Measurements from ENCODE around the gene FBXL3.

FBXL3 gene

DNA sequence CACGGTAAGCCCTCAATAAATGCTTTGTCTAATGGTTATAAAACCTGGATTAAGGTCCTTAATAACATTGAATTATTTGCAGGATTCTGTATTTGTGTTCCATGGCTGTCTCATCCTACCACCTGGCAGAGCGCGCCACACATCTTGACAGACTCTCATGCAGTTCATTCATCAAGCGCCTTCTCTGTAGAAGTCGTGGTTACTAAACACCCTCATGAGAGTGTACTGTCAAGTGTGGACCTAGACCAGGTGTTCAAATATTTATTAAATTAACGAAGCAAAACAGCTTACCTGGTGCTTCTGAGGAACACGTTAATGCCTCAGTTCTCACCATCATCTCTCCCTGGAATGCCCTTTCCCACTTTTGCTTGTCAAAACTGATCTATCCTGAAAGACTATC lies 13.1 kb upstream of the FBXL3 start:
- no peak for TF ChIP-seq GATA1 (IDR thresholded peaks at IDR 0.05; ENCODE audit: low read depth, low read length)
- TF ChIP-seq POLR2A (IDR thresholded peaks at IDR 0.05; ENCODE audit: low read length), result no peak
- DNase-seq, result no peak

DNA sequence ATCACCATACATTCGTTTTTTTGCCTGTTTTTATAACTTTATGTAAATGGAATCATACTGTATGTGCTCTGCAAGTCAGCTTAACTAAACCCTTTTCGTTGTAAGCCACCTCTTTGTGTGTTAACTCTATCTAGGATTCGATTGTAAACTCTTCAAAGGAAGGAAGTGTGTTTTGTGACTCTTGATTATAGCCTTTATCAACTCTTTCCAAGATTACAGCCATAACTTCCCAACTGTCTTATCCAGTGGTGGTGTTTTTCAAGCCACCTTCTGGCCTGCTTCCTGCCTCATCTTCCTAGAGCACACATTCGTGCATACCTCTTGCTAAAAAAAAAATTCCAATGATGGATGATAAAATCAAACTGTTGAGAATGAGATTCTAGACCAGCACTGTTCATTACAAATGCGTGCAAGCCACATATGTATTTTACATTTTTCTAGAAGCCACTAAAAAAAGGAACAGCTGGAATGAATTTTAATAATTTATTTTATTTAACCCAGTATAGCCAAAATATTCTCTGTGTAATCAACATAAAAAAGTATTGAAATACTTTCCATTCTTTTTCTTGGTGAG lies 12.0 kb upstream of the FBXL3 start:
- TF ChIP-seq GATA1 (IDR thresholded peaks at IDR 0.05; ENCODE audit: low read depth, low read length) (no peak), POLR2A (IDR thresholded peaks at IDR 0.05; ENCODE audit: low read length) (no peak)
- no peak for DNase-seq

- TF ChIP-seq GATA1 (IDR thresholded peaks at IDR 0.05; ENCODE audit: low read depth, low read length), result no peak
- no peak for TF ChIP-seq POLR2A (IDR thresholded peaks at IDR 0.05; ENCODE audit: low read length)
- no peak for DNase-seq
These were observed 9.3 kb upstream of the FBXL3 start for GRCh38 chr13:77036279-77036678.

- DNase-seq, result no peak
These were observed 7.9 kb upstream of the FBXL3 start for GRCh38 chr13:77034881-77035280.

GRCh38 chr13:77033717-77034302 lies 6.9 kb upstream of the FBXL3 start:
- TF ChIP-seq GATA1 (IDR thresholded peaks at IDR 0.05; ENCODE audit: low read depth, low read length), result no peak
- no peak for TF ChIP-seq POLR2A (IDR thresholded peaks at IDR 0.05; ENCODE audit: low read length)
- DNase-seq, result no peak

More at GRCh38 chr13:77034881-77035280, 7.9 kb upstream of the FBXL3 start:
- no peak for TF ChIP-seq GATA1 (IDR thresholded peaks at IDR 0.05; ENCODE audit: low read depth, low read length)
- TF ChIP-seq POLR2A (IDR thresholded peaks at IDR 0.05; ENCODE audit: low read length), result no peak

- DNase-seq, result no peak
- TF ChIP-seq POLR2A (IDR thresholded peaks at IDR 0.05; ENCODE audit: low read length) (no peak), GATA1 (IDR thresholded peaks at IDR 0.05; ENCODE audit: low read depth, low read length) (no peak)
These were observed 4.8 kb upstream of the FBXL3 start for GRCh38 chr13:77031656-77032243.

DNA sequence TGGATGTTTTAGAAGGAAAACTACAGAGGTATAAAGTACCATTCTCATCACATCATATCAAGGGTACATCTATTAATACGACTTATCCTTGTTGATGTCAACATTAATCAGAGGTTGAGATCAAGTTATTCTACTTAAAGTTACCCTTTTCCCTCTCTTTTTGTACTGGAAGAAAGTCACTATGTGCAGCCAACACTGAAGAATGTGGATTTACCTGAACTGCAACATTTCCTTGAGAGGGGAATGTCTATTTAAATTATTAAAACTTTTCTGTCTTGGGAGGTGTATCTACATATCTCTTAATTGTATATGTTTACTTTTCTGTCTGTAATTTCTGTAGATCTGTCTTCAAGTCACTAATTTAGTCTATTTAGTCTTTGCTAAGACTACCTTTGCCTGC lies 2.5 kb upstream of the FBXL3 start:
- no peak for DNase-seq
- no peak for TF ChIP-seq POLR2A (IDR thresholded peaks at IDR 0.05; ENCODE audit: low read length)
- no peak for TF ChIP-seq GATA1 (IDR thresholded peaks at IDR 0.05; ENCODE audit: low read depth, low read length)

- DNase-seq, result peak in 1 of 2 experiments; percentile 17
- TF ChIP-seq GATA1 (IDR thresholded peaks at IDR 0.05; ENCODE audit: low read depth, low read length), result no peak
- TF ChIP-seq POLR2A (IDR thresholded peaks at IDR 0.05; ENCODE audit: low read length), result no peak
These were observed 1.2 kb upstream of the FBXL3 start for GRCh38 chr13:77028202-77028601.

GRCh38 chr13:77026255-77026860 lies 601 bp downstream of the FBXL3 start:
- DNase-seq, result peak; percentile 91 to 94
- TF ChIP-seq GATA1 (IDR thresholded peaks at IDR 0.05; ENCODE audit: low read depth, low read length) (no peak), POLR2A (IDR thresholded peaks at IDR 0.05; ENCODE audit: low read length) (no peak)

GRCh38 chr13:77022341-77022740 lies 4.6 kb downstream of the FBXL3 start:
- no peak for TF ChIP-seq GATA1 (IDR thresholded peaks at IDR 0.05; ENCODE audit: low read depth, low read length)
- no peak for TF ChIP-seq POLR2A (IDR thresholded peaks at IDR 0.05; ENCODE audit: low read length)
- no peak for DNase-seq

- no peak for TF ChIP-seq POLR2A (IDR thresholded peaks at IDR 0.05; ENCODE audit: low read length)
- TF ChIP-seq GATA1 (IDR thresholded peaks at IDR 0.05; ENCODE audit: low read depth, low read length), result no peak
These were observed 7.2 kb downstream of the FBXL3 start for GRCh38 chr13:77019756-77020155.

GRCh38 chr13:77016888-77017623 lies 9.9 kb downstream of the FBXL3 start:
- no peak for DNase-seq
- TF ChIP-seq POLR2A (IDR thresholded peaks at IDR 0.05; ENCODE audit: low read length) (no peak), GATA1 (IDR thresholded peaks at IDR 0.05; ENCODE audit: low read depth, low read length) (no peak)

More at GRCh38 chr13:77019756-77020155, 7.2 kb downstream of the FBXL3 start:
- no peak for DNase-seq

DNA sequence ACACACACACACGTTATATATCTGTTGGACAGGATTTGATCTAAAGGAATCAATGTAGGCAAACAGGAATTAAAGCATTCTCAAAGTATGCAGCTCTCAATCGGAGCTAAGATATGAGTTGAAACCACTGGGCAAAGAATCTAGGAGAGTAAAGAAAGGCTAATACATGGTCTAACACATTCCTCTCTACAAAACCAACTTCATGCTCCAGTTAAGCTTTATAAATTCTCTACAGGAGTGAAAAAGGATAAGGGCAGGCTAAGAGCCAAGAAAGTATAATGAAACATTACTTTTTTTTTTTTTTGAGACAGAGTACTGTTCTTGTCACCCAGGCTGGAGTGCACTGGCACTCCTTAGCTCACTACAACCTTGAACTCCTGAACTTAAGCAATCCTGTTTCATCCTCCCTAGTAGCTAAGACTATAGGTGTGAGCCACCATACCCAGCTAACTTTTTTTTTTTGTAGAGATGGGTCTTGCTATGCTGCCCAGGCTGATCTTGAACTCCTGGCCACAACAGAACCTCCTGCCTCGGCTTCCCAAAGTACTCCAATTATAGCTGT lies 10.6 kb downstream of the FBXL3 start:
- DNase-seq, result no peak
- TF ChIP-seq POLR2A (IDR thresholded peaks at IDR 0.05; ENCODE audit: low read length) (no peak), GATA1 (IDR thresholded peaks at IDR 0.05; ENCODE audit: low read depth, low read length) (no peak)
